Measurements from ENCODE around the gene PCYT1A. TPM values are rescaled to one million over a fixed set of nuclear protein-coding genes. Genes with fewer than 3 reads are reported as not detected.

The PCYT1A gene
- total and polyA plus RNA-seq, 2 donors (not counting 3 experiments of a cell fraction or from before 2014, with no cell fraction given) = 50.3 to 65.5 TPM

DNA sequence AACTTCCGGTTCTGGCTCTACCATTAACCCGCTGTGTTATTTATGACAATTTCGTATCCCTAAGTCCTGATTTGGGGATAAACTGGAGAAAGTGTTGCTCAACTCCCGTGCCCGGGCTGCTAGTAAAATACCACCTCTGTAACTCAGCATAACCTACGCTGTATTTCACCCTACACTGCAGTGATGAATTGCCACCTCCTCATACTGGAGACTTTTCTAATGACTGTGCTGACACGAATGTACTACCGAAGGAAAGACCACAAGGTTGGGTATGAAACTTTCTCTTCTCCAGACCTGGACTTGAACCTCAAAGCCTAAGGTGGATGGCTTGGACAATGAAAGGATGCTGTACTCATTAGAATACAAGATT is 54.7 kb downstream of the PCYT1A start:
- no peak overlapping the region for H3K4me3 ChIP-seq (replicated peaks in 1 of 3; ENCODE audit: insufficient read depth in 1 of 3, low read depth in 1 of 3, low read length in 3 of 3)
- H3K9ac ChIP-seq (replicated peaks; ENCODE audit: extremely low read depth, insufficient read depth, low read length) = no peak overlapping the region
- no peak for FAIRE-seq
- no peaks in the 10 kb centered on the region for H3K9me1 ChIP-seq (replicated peaks; ENCODE audit: control insufficient read depth, extremely low read depth, insufficient read depth, low read length)
- H3K79me2 ChIP-seq (ENCODE audit: control insufficient read depth, insufficient read depth, low read length) = no peaks in the 10 kb centered on the region
- H3K27ac ChIP-seq (ENCODE audit: insufficient read depth, low read depth, low read length) = no peak overlapping the region
- H4K20me1 ChIP-seq (replicated peaks; ENCODE audit: control insufficient read depth, extremely low read depth, insufficient read depth, low read length) = no peaks in the 10 kb centered on the region
- H2AFZ ChIP-seq (ENCODE audit: low read depth, low read length) = no peak overlapping the region
- dilution Hi-C loops (cut with MboI; ENCODE audit: extremely low pct_ligation_motif_present, low sequenced_read_pairs) = no loop called here
- POLR2A ChIA-PET = no interaction called here
- DNase-seq (ENCODE audit: low read depth, low spot score) = no peak
- no peaks in the 10 kb centered on the region for H3K27me3 ChIP-seq (ENCODE audit: control insufficient read depth in 2 of 2, insufficient read depth in 2 of 2, low read length in 2 of 2)
- intact Hi-C loops (cut with micrococcal nuclease) = no loop called here
- H3K36me3 ChIP-seq (ENCODE audit: control insufficient read depth in 2 of 2, extremely low read depth in 1 of 2, insufficient read depth in 2 of 2, low read length in 2 of 2) = peaks cover 5 to 9% of the 10 kb centered on the region in 2 experiments
- H3K4me1 ChIP-seq (ENCODE audit: control insufficient read depth, extremely low read depth, insufficient read depth, low read length) = no peaks in the 10 kb centered on the region
- H3K9me3 ChIP-seq (replicated peaks; ENCODE audit: control insufficient read depth, insufficient read depth, low read length) = no peaks in the 10 kb centered on the region
- BruUV-seq (replicated peaks) = no TSS peak
- TF ChIP-seq POLR2AphosphoS5 (IDR thresholded peaks at IDR 0.05; ENCODE audit: insufficient read depth, low read depth, low read length) (no peak), MYC (IDR thresholded peaks at IDR 0.05; ENCODE audit: low read depth, low read length) (no peak), FOS (IDR thresholded peaks at IDR 0.05; ENCODE audit: borderline replicate concordance, insufficient read depth, low read length) (no peak), MAX (IDR thresholded peaks at IDR 0.05; ENCODE audit: insufficient read depth, insufficient read length) (no peak), JUN (IDR thresholded peaks at IDR 0.05; ENCODE audit: borderline replicate concordance, insufficient read depth, insufficient read length, low read depth) (no peak), CTCF (IDR thresholded peaks at IDR 0.05; ENCODE audit: extremely low read depth in 1 of 2, insufficient read depth in 1 of 2, low read depth in 1 of 2, low read length in 2 of 2) (no peak), GATA2 (IDR thresholded peaks at IDR 0.05; ENCODE audit: insufficient read depth, insufficient read length, low read depth, low read length) (no peak), EZH2 (IDR thresholded peaks at IDR 0.05; ENCODE audit: borderline replicate concordance, low read depth, low read length, severe bottlenecking) (no peak), POLR2A (IDR thresholded peaks at IDR 0.05; ENCODE audit: low read depth, low read length) (no peak)
- no peak overlapping the region for H3K4me2 ChIP-seq (ENCODE audit: insufficient read depth, low read length)
- CTCF ChIA-PET = no interaction called here
